Ovary (tissue), 3 donors: ENCODE results near the gene HSD17B3.

Source experiments
- POLR2A ChIP-seq: fragments of 450-650 bp; IDR thresholded peaks from one replicate; pipeline ENCODE4 v1.6.1; 2017; ENCODE audit warnings: antibody characterized with exemption, mild to moderate bottlenecking, moderate library complexity
- TF ChIP-seq, protein P1 (sequence below), 3 donors: fragments of 450-650 bp in 2 of 3; fragments of 200-600 bp in 1 of 3; IDR thresholded peaks; one replicate each; pipeline versions ENCODE4 v1.5.1 to v1.8.0; 2016 to 2022; ENCODE audit warnings: antibody characterized with exemption in 3 of 3, mild to moderate bottlenecking in 1 of 3
- donor health status: DM: no; HTN: no; CAD: no.

DNA sequence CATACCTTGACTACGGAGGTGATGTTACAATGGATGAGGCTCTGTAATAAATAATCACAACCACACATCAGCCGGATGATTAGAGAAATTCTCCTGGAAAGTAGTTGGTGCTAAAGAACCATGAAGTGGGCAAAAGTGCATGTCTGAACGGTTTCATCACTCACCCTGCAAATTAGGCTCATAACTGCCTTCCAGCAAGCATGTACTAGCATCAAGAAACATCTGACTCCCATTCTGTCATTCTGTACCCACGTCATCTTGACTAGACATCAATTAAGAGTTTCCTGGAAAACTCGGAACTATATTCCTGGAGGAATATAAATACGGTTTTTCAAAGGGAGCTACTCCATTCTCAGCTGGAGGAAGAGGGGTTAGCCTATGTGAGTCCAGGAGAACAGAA lies 52.2 kb downstream of the HSD17B3 start:
- TF ChIP-seq POLR2A = no peak
- TF ChIP-seq, protein P1, sequence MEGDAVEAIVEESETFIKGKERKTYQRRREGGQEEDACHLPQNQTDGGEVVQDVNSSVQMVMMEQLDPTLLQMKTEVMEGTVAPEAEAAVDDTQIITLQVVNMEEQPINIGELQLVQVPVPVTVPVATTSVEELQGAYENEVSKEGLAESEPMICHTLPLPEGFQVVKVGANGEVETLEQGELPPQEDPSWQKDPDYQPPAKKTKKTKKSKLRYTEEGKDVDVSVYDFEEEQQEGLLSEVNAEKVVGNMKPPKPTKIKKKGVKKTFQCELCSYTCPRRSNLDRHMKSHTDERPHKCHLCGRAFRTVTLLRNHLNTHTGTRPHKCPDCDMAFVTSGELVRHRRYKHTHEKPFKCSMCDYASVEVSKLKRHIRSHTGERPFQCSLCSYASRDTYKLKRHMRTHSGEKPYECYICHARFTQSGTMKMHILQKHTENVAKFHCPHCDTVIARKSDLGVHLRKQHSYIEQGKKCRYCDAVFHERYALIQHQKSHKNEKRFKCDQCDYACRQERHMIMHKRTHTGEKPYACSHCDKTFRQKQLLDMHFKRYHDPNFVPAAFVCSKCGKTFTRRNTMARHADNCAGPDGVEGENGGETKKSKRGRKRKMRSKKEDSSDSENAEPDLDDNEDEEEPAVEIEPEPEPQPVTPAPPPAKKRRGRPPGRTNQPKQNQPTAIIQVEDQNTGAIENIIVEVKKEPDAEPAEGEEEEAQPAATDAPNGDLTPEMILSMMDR (IDR thresholded peaks at IDR 0.05) = no peak
